ENCODE data around the gene KIF1A.
"Not testable (repeated sequence)": the region's sequence is repeated elsewhere in the genome, so short reads cannot be mapped to it uniquely, and the experiment has no call there.

KIF1A gene

GRCh38 chr2:240705204-240705791 is 114.7 kb downstream of the KIF1A start:
- no peak for DNase-seq

- no peak for DNase-seq
Measured at GRCh38 chr2:240704651-240705050, 115.4 kb downstream of the KIF1A start.

GRCh38 chr2:240703417-240704341 is 116.3 kb downstream of the KIF1A start:
- no peak for DNase-seq

- no peak for DNase-seq
Measured at GRCh38 chr2:240702640-240703011, 117.4 kb downstream of the KIF1A start.

GRCh38 chr2:240701736-240702639 is 118.0 kb downstream of the KIF1A start:
- no peak for DNase-seq

GRCh38 chr2:240701091-240701735 is 118.8 kb downstream of the KIF1A start:
- no peak for DNase-seq

- not testable (repeated sequence) for DNase-seq
Measured at GRCh38 chr2:240700616-240701015, 119.4 kb downstream of the KIF1A start.

- not testable (repeated sequence) for DNase-seq
Measured at GRCh38 chr2:240699835-240700234, 120.2 kb downstream of the KIF1A start.

- DNase-seq: not testable (repeated sequence)
Measured at GRCh38 chr2:240698852-240699561, 121.0 kb downstream of the KIF1A start.

GRCh38 chr2:240696469-240696868 is 123.5 kb downstream of the KIF1A start:
- not testable (repeated sequence) for DNase-seq

- not testable (repeated sequence) for DNase-seq
Measured at GRCh38 chr2:240695593-240695992, 124.4 kb downstream of the KIF1A start.

- DNase-seq: not testable (repeated sequence)
Measured at GRCh38 chr2:240694304-240694703, 125.7 kb downstream of the KIF1A start.

- DNase-seq: not testable (repeated sequence)
Measured at GRCh38 chr2:240692583-240693561, 127.1 kb downstream of the KIF1A start.

- DNase-seq: not testable (repeated sequence)
Measured at GRCh38 chr2:240691631-240692420, 128.2 kb downstream of the KIF1A start, which contains the start of gene AQP12A. Gene AQP12A, plus strand, starts transcription at chr2:240691866. Its CDS starts 48 bp downstream, at chr2:240691914.

- not testable (repeated sequence) for DNase-seq
Measured at GRCh38 chr2:240691075-240691427, 129.0 kb downstream of the KIF1A start.

GRCh38 chr2:240690421-240691074 is 129.5 kb downstream of the KIF1A start:
- DNase-seq: not testable (repeated sequence)

GRCh38 chr2:240689975-240690374 is 130.0 kb downstream of the KIF1A start:
- DNase-seq: no peak

GRCh38 chr2:240688553-240688919 is 131.5 kb downstream of the KIF1A start:
- DNase-seq: no peak

Measured in hypothalamus (tissue), 51 donors.